SK-N-SH treated with all-trans-retinoic acid at 6 μM for 48 hours (cell line): ENCODE results near the gene MBTPS2.

Experiments used
- ATAC-seq: fragments of 200-7000 bp; cut with Tn5 transposase; 3 replicates; pipeline ENCODE4 v1.9.1; 2020; ENCODE audit warnings: mild to moderate bottlenecking, moderate library complexity
- ARNTL ChIP-seq: fragments of 450-650 bp; formaldehyde crosslinking; IDR thresholded peaks from 2 replicates; pipeline ENCODE4 v1.5.0; 2020; ENCODE audit warnings: low read depth, mild to moderate bottlenecking, moderate library complexity, borderline replicate concordance
- BACH2 ChIP-seq: fragments of 250-450 bp; sonication (Bioruptor Pico); IDR thresholded peaks from 2 replicates; pipeline ENCODE4 v1.9.0; 2021; ENCODE audit warnings: mild to moderate bottlenecking, borderline replicate concordance
- CSDC2 ChIP-seq: fragments of 250-450 bp; sonication (Bioruptor Pico); IDR thresholded peaks from 2 replicates; pipeline ENCODE4 v1.5.0; 2020; ENCODE audit warnings: mild to moderate bottlenecking, moderate library complexity
- ESRRG ChIP-seq: fragments of 250-450 bp; sonication (Bioruptor Pico); IDR thresholded peaks from 2 replicates; pipeline ENCODE4 v1.6.1; 2021; ENCODE audit warnings: mild to moderate bottlenecking
- ISL1 ChIP-seq: fragments of 250-450 bp; sonication (Bioruptor Pico); IDR thresholded peaks from 2 replicates; pipeline ENCODE4 v2.1.2; 2022; ENCODE audit warnings: mild to moderate bottlenecking, moderate library complexity
- OSR1 ChIP-seq: fragments of 250-450 bp; sonication (Bioruptor Pico); IDR thresholded peaks from 2 replicates; pipeline ENCODE4 v1.8.0; 2022; ENCODE audit warnings: moderate library complexity, mild to moderate bottlenecking, inconsistent platforms
- PATZ1 ChIP-seq: fragments of 250-450 bp; sonication (Bioruptor Pico); IDR thresholded peaks from 2 replicates; pipeline ENCODE4 v1.8.0; 2020; ENCODE audit warnings: mild to moderate bottlenecking, moderate library complexity, borderline replicate concordance
- PPARA ChIP-seq: fragments of 250-450 bp; sonication (Bioruptor Pico); IDR thresholded peaks from 2 replicates; pipeline ENCODE4 v1.5.0; 2020; ENCODE audit warnings: mild to moderate bottlenecking, borderline replicate concordance
- RARB ChIP-seq: fragments of 250-450 bp; sonication (Bioruptor Pico); IDR thresholded peaks from 2 replicates; pipeline ENCODE4 v1.8.0; 2021; ENCODE audit warnings: mild to moderate bottlenecking, moderate library complexity
- SNAI2 ChIP-seq: fragments of 250-450 bp; sonication (Bioruptor Pico); IDR thresholded peaks from 2 replicates; pipeline ENCODE4 v1.5.0; 2020; ENCODE audit warnings: mild to moderate bottlenecking, moderate library complexity
- TCF4 ChIP-seq: fragments of 250-450 bp; sonication (Bioruptor Pico); IDR thresholded peaks from 2 replicates; pipeline ENCODE4 v1.8.0; 2021; ENCODE audit warnings: mild to moderate bottlenecking, moderate library complexity, borderline replicate concordance
- TOX ChIP-seq: fragments of 250-450 bp; sonication (Bioruptor Pico); IDR thresholded peaks from 2 replicates; pipeline ENCODE4 v1.8.0; 2021; ENCODE audit warnings: mild to moderate bottlenecking, moderate library complexity, borderline replicate concordance
- TSHZ2 ChIP-seq: fragments of 250-450 bp; sonication (Bioruptor Pico); IDR thresholded peaks from 2 replicates; pipeline ENCODE4 v1.5.0; 2020; ENCODE audit warnings: mild to moderate bottlenecking, moderate library complexity
- ZC3H10 ChIP-seq: fragments of 250-450 bp; sonication (Bioruptor Pico); IDR thresholded peaks from 2 replicates; pipeline ENCODE4 v1.5.1; 2021; ENCODE audit warnings: mild to moderate bottlenecking, moderate library complexity
- ZFP3 ChIP-seq: fragments of 250-450 bp; sonication (Bioruptor Pico); IDR thresholded peaks from 2 replicates; pipeline ENCODE4 v1.5.0; 2020; ENCODE audit warnings: mild to moderate bottlenecking, moderate library complexity
- ZFP30 ChIP-seq: fragments of 450-650 bp; formaldehyde crosslinking; IDR thresholded peaks from 2 replicates; pipeline ENCODE4 v1.5.0; 2022; ENCODE audit warnings: mild to moderate bottlenecking, moderate library complexity
- ZNF70 ChIP-seq: fragments of 450-650 bp; formaldehyde crosslinking; IDR thresholded peaks from 2 replicates; pipeline ENCODE4 v1.5.0; 2020; ENCODE audit warnings: mild to moderate bottlenecking, moderate library complexity
- ZNF8 ChIP-seq: fragments of 450-650 bp; formaldehyde crosslinking; IDR thresholded peaks from 2 replicates; pipeline ENCODE4 v1.5.0; 2020; ENCODE audit warnings: mild to moderate bottlenecking, moderate library complexity
- TF ChIP-seq, protein P1 (sequence below): fragments of 250-450 bp; sonication (Bioruptor Pico); IDR thresholded peaks from 2 replicates; pipeline ENCODE4 v1.8.0; 2021; ENCODE audit warnings: low read depth, mild to moderate bottlenecking, moderate library complexity, borderline replicate concordance
- TF ChIP-seq, protein P2 (sequence below): fragments of 250-450 bp; sonication (Bioruptor Pico); IDR thresholded peaks from 2 replicates; pipeline ENCODE4 v1.5.1; 2020; ENCODE audit warnings: low read depth, mild to moderate bottlenecking, moderate library complexity
- TF ChIP-seq, protein P3 (sequence below): fragments of 250-450 bp; sonication (Bioruptor Pico); IDR thresholded peaks from 2 replicates; pipeline ENCODE4 v1.5.1; 2021; ENCODE audit warnings: mild to moderate bottlenecking, moderate library complexity

Gene MBTPS2

GRCh38 chrX:21907260-21907659 lies 67.8 kb downstream of the MBTPS2 start:
- TF ChIP-seq PATZ1 (CRISPR knock-in tag) (no peak), ZC3H10 (CRISPR knock-in tag) (no peak), OSR1 (CRISPR knock-in tag) (no peak), ESRRG (CRISPR knock-in tag) (no peak), ARNTL (CRISPR knock-in tag) (no peak), CSDC2 (CRISPR knock-in tag) (no peak), RARB (no peak), BACH2 (CRISPR knock-in tag) (no peak), PPARA (CRISPR knock-in tag) (no peak), TCF4 (no peak), SNAI2 (no peak)
- TF ChIP-seq, protein P1, sequence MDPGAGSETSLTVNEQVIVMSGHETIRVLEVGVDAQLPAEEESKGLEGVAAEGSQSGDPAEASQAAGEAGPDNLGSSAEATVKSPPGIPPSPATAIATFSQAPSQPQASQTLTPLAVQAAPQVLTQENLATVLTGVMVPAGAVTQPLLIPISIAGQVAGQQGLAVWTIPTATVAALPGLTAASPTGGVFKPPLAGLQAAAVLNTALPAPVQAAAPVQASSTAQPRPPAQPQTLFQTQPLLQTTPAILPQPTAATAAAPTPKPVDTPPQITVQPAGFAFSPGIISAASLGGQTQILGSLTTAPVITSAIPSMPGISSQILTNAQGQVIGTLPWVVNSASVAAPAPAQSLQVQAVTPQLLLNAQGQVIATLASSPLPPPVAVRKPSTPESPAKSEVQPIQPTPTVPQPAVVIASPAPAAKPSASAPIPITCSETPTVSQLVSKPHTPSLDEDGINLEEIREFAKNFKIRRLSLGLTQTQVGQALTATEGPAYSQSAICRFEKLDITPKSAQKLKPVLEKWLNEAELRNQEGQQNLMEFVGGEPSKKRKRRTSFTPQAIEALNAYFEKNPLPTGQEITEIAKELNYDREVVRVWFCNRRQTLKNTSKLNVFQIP (CRISPR knock-in tag): no peak
- ATAC-seq: peak; percentile 64

GRCh38 chrX:21911481-21911880 lies 72.1 kb downstream of the MBTPS2 start:
- TF ChIP-seq, protein P1 (CRISPR knock-in tag): no peak
- TF ChIP-seq ZFP3 (no peak), ARNTL (CRISPR knock-in tag) (no peak), ZFP30 (CRISPR knock-in tag) (no peak), PPARA (CRISPR knock-in tag) (no peak), ZNF8 (CRISPR knock-in tag) (no peak), ZC3H10 (CRISPR knock-in tag) (no peak), TCF4 (no peak), TSHZ2 (no peak), TOX (CRISPR knock-in tag) (no peak), SNAI2 (no peak), BACH2 (CRISPR knock-in tag) (no peak), ISL1 (CRISPR knock-in tag) (no peak), RARB (no peak), ZNF70 (CRISPR knock-in tag) (no peak)
- TF ChIP-seq, protein P2, sequence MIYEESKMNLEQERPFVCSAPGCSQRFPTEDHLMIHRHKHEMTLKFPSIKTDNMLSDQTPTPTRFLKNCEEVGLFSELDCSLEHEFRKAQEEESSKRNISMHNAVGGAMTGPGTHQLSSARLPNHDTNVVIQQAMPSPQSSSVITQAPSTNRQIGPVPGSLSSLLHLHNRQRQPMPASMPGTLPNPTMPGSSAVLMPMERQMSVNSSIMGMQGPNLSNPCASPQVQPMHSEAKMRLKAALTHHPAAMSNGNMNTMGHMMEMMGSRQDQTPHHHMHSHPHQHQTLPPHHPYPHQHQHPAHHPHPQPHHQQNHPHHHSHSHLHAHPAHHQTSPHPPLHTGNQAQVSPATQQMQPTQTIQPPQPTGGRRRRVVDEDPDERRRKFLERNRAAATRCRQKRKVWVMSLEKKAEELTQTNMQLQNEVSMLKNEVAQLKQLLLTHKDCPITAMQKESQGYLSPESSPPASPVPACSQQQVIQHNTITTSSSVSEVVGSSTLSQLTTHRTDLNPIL (CRISPR knock-in tag): no peak
- TF ChIP-seq, protein P3, sequence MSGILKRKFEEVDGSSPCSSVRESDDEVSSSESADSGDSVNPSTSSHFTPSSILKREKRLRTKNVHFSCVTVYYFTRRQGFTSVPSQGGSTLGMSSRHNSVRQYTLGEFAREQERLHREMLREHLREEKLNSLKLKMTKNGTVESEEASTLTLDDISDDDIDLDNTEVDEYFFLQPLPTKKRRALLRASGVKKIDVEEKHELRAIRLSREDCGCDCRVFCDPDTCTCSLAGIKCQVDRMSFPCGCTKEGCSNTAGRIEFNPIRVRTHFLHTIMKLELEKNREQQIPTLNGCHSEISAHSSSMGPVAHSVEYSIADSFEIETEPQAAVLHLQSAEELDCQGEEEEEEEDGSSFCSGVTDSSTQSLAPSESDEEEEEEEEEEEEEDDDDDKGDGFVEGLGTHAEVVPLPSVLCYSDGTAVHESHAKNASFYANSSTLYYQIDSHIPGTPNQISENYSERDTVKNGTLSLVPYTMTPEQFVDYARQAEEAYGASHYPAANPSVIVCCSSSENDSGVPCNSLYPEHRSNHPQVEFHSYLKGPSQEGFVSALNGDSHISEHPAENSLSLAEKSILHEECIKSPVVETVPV (CRISPR knock-in tag): no peak
- no peak for ATAC-seq
